Inflammatory macrophage treated with lipopolysaccharide for 4 hours (primary cell): ENCODE results near the gene ADH1C.
"Not testable (repeated sequence)": the region's sequence is repeated elsewhere in the genome, so short reads cannot be mapped to it uniquely, and the experiment has no call there.

Experiments
- DNase-seq: peaks from one replicate; pipeline ENCODE4 v3.0.0-alpha.2; 2020

The ADH1C gene

DNA sequence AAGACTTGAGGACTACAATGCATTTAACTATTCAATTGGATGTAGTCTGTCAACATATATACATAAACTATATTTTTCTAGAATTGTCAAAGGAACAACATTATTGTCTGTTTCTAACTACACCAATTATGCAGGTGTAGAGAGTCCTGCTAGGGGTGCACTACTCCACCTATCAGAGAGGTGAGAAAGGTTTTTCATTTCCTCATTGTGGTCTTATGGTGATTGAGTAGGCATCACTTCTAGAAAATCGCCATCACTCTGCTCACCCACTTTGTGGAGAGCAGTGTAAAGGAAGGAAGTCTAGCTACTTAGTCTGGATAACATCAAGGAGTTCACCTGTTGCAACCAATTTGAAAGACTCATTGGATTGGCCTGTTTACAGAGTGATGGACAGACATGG is 4.4 kb upstream of the ADH1C start:
- DNase-seq: no peak

DNA sequence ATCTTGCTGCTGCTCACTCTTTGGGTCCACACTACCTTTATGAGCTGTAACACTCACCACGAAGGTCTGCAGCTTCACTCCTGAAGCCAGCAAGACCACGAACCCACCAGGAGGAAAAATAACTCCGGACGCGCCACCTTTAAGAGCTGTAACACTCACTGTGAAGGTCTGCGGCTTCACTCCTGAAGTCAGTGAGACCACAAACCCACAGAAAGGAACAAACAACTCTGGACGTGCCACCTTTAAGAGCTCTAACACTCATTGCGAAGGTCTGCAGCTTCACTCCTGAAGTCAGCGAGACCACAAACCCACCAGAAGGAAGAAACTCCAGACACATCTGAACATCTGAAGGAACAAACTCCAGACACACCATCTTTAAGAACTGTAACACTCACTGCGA is 3.6 kb upstream of the ADH1C start:
- not testable (repeated sequence) for DNase-seq

DNA sequence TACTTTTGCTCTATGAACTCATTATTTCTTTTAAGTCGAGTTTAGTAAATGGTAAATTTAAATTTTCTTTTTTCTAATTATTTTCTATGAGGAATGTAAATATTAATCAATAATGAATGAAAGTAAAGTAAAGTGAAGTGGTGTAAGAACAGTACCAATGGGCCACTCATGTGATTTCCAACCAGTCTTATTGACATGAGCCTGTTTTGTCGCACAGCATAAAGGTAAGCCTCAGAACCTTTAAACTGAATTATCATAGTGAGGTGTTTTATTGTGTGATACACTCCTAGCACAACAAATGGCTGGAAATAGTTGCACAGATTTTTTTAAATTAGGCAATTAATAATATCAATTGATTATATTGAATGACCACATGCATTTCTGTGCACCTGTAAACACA is 1.1 kb downstream of the ADH1C start:
- no peak for DNase-seq

GRCh38 chr4:99349338-99349737 is 3.2 kb downstream of the ADH1C start:
- no peak for DNase-seq

GRCh38 chr4:99342624-99343023 is 9.9 kb downstream of the ADH1C start:
- not testable (repeated sequence) for DNase-seq

DNA sequence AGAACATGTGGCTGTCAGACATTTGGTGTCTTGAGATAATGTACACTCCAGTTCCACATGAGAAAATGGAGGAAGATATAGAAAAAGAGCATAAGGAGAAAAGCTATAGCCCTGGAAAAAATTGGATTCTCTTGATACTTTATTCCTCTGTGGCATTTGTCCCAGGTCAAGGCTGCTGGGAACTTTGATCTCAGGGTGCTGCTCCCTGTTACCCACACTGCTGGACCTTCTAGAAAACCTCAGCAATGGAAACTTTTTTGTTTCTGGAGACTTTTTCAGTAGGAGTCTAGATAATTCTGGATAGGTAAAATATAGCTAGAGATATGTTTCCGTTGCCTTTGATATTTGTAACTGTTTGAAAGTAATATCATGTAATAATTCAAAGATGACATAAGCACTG is 11.1 kb downstream of the ADH1C start:
- no peak for DNase-seq

- DNase-seq: no peak
These were observed 13.4 kb downstream of the ADH1C start for GRCh38 chr4:99339172-99339571.

GRCh38 chr4:99336553-99336952 is 16.0 kb downstream of the ADH1C start:
- DNase-seq: no peak

DNA sequence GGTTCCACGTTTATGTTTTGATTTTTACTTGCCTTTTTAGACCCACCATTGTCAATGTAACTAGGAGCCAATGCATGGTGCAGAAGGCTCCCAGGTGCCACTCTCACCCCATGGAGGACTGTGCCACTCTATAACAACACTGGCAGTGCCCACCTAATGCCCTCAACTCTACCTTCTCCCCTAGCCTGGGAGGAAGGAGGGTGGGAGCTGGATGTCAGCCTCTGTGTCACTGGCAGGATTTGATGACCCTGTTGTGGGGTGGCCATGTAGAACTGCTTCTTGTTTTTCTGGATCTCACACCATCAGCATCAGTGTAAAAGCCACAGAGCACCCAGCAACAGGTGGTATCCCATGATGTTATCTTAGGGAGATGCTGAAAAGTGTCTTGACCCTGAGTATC is 17.7 kb downstream of the ADH1C start:
- no peak for DNase-seq

DNA sequence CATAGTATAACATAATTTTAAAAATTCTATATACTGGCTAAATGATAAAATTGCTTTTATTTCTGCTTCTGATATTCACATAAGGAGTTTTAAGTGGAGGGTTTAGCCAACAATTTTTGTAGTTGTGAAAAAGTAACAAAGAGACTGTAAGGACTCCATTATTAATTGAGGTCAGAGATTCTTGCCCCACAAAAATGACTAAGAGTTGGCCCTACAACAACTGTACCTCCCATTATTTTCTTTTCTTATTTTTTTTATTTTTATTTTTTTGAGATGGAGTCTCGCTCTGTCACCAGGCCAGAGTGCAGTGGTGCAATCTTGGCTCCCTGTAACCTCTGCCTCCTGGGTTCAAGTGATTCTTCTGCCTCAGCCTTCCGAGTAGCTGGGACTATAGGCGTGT is 21.9 kb downstream of the ADH1C start:
- DNase-seq: no peak

- DNase-seq: no peak
These were observed 22.7 kb downstream of the ADH1C start for GRCh38 chr4:99329876-99330275.

- no peak for DNase-seq
These were observed 27.6 kb downstream of the ADH1C start for GRCh38 chr4:99324979-99325378.

GRCh38 chr4:99324361-99324760 is 28.2 kb downstream of the ADH1C start:
- DNase-seq: no peak

DNA sequence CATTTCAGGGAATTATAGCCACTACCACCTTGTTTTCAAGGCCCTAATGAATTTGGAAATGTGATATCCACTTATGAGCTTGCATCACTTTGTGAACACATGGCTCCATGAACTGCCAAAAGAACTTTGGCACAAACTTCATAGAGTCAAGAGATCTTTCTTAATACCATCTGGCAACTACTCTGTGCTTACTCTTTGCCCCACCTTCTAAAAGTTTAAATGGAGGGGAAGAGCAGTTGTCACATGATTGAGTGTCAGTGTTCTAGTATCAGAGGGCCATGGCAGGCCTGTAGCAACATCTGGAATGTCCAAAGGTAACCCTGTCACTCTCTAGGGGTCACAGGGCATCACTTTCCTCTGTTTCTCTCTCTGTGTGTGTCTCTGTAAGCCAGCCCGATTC is 28.8 kb downstream of the ADH1C start:
- no peak for DNase-seq

DNA sequence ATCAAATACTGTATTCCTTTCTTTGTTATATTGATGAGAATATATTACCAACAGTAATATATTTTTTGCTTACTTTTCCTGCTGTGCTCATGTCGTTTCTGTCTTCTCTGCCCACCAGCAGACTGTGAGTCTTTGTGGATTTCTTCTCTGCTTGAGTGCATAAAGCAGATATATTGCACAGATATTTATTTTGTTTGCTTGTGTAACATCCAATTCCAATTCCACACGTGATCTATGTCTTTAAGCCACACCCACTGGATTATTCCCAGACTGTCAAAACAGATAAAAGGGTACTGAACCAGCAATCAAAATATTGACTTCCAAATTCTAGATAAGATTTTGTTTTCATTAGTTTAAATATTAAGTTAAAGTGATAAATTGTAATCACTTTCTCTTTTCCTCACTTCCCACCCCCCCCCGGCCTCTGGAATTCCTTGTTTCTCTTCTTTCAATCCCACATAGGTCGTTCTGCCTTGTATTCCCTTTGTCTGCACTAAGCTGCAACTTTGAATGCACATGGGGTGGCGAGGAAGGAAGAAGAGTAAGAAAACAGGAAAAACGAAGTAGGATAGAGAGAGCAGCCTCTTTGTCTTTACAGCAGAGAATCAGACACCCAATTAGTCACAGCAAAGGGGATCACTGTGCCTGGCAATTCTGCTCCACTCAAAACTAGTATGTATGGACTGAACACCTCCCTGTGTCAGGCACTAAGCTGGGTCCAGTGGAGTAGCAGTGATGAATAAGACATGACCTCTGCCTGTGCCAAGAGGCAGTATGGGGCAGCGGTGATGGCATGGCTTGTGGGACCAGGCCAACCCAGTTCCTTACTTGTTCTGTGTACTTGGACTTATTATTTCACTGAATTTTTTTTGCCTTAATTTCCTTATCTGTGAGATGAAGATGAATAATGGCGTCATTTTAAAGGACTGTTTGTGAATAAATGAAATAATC is 31.0 kb downstream of the ADH1C start, which contains the start of gene ADH1B:
ADH1B (minus strand) TSS at position 161 of the 951 bp plus-strand sequence; CDS start at position 91, 70 bp downstream.
- no peak for DNase-seq

DNA sequence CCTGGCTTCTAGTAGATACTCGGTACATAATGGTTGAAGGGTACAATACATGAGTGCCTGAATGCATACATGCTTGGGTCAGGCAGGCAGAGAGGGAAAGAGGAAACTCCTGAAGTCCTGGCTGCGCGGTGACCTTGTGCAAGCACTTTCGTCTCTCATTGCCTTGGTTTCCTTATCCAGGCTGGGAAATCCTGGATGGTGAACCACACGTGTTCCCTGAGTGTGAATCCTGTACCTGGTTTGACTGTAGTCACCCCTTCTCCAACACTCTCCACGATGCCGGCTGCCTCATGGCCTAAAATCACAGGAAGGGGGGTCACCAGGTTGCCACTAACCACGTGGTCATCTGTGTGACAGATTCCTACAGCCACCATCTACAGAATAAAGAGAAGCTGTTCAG is 34.7 kb downstream of the ADH1C start:
- not testable (repeated sequence) for DNase-seq

DNA sequence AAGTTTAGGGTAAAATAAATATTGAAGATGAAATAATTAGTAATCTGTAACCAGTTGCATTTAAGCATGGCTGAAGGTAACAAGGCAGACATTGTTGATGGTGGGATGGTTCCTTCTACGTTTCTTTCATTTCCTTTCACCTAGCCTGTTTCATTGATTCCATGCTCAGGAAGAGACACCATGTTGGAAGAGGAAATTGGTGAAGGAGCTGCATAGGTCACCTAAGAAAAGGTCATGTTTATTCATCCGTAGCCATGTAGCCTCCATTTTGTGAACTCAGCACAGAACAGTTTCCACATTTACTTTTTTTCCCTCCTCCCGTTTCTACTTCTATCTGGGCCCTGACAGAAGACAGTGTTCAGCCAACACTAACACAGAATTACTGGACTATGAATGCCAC is 35.2 kb downstream of the ADH1C start:
- no peak for DNase-seq

- no peak for DNase-seq
These were observed 36.7 kb downstream of the ADH1C start for GRCh38 chr4:99315839-99316238.

DNA sequence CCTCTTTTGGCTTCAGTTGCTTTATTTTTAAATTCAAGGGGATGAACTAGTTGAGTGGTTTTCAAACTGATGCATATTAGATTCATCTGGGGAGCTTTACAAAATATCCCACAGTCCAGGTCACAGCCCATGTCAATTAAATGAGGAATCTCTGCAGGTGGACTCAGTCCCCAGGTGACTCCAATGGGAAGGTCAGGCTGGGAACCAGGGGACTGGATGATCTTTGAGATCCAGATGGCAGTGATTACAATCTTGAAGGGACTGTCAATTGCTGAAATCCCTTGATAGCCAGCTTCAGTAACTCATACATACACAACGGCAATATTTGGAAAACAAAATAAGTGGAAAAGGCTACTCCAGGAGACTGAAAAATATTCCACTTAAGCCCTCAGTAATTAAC is 38.3 kb downstream of the ADH1C start:
- DNase-seq: no peak

- DNase-seq: no peak
These were observed 42.2 kb downstream of the ADH1C start for GRCh38 chr4:99310389-99310788.

DNA sequence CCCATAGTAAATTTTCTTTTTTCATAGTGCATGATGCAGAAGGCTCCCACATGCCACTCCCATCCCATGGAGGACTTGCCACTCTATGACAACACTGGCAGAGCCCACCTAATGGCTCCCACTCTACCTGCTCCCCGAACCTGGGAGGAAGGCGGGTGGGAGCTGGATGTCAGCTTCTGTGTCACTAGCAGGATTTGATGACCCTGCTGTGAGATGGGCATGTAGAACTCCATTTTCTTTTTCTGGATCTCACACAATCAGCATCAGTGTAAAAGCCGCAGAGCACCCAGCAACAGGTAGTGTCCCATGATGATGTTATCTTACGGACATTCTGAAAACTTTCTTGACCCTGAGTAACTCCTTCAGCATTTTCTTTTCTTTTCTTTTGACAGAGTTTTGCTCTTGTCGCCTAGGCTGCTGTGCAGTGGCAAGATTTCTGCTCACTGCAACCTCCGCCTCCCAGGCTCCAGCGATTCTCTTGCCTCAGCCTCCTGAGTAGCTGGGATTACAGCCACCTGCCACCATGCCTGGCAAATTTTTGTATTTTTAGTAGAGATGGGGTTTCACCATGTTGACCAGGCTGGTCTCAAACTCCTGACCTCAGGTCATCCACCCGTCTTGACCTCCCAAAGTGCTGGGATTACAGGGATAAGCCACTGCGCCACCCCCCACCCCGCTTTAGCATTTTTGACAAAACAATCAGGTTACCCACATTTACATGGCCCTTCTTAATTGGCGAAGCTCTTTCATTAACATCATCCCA is 46.7 kb downstream of the ADH1C start:
- DNase-seq: no peak

DNA sequence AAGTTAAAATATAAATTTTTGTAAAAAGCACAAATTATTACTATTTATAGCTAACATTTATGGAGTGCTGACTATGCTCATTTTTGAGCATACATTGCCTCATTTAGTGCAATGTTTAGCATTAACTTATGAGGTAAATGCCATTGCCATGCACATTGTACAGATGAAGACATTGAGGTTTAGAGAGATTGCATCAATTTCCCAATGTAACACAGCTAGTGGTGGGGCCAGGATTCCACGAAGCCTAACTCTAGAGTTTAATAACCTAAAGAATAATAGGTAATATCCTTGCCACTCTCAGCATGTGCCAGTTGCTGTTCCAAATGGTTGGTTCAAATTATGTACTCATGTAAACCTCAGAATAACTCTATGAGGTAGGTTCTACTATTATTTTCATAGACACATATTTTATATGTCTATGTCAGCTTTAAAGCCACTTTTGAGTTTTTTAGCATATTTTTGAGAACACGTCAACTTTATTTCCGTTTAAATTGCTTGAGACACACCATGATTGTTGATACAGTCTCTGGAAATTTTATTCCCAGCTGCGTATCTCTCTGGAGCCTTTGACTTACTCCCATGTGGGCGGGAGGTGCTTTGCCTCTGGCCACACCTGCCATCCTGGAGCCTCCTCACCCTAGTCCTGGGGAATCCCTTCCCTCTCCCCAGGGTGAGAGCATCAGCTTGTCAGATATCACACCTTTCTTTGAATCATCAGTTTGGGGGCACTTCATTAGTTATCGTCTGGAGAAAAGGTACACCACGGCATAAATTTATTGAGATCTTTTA is 51.0 kb downstream of the ADH1C start:
- no peak for DNase-seq

DNA sequence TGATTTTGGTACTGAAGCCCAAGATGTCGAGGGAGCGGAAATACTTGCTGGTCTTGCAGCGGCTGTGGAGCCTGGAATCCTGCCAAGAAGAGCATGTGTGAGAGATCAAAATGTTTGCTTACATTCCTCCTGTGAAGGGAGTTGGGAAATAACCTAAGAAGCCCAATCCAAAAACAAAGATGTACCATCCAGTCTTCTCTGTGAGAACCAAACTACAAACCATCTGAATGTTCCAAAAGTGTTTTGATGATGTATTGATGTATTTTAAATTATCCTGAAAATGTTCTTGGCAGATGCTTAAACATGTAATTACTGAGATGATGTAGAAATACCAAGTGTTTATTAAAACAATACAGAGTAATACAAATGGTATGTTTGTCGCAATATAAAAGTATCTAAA is 51.6 kb downstream of the ADH1C start:
- no peak for DNase-seq
